Astrocyte of the cerebellum (primary cell): ENCODE data around the gene LY6G5C.

ENCODE experiments used
- DNase-seq: peaks from one replicate; pipeline ENCODE4 v3.0.0-alpha.2; 2011; ENCODE audit warnings: low read depth
- H3K4me3 ChIP-seq: 2 replicates; pipeline ENCODE4 v1.5.1; 2011; ENCODE audit warnings: mild to moderate bottlenecking, low read depth, low read length, moderate library complexity
- CTCF ChIP-seq: IDR thresholded peaks from 2 replicates; pipeline ENCODE4 v1.5.1; 2012; ENCODE audit warnings: low read length, low read depth, moderate library complexity, mild to moderate bottlenecking; ENCODE audit errors: missing control alignments
- in situ Hi-C: cut with HindIII; loops from 2 replicates; pipeline ENCODE4 v1.10.0; 2017; ENCODE audit warnings: low sequenced_read_pairs

Gene LY6G5C

GRCh38 chr6:31721351-31722020, 40.6 kb upstream of the LY6G5C start, which contains the start of gene LY6G6C:
Gene LY6G6C (minus strand): TSS chr6:31721746. CDS start chr6:31721679, 67 bp downstream.
- no peak within 1 kb of the TSS for H3K4me3 ChIP-seq
- TF ChIP-seq CTCF, result no peak
- no peak for DNase-seq
- in situ Hi-C loops, result no loop called here

- DNase-seq, result no peak
- TF ChIP-seq CTCF, result no peak
- no peak overlapping the region for H3K4me3 ChIP-seq
- in situ Hi-C loops, result no loop called here
Measured at GRCh38 chr6:31720196-31720770, 39.4 kb upstream of the LY6G5C start.

GRCh38 chr6:31719001-31719400, 38.1 kb upstream of the LY6G5C start:
- TF ChIP-seq CTCF, result no peak
- DNase-seq, result no peak

GRCh38 chr6:31718265-31718664, 37.4 kb upstream of the LY6G5C start:
- DNase-seq, result no peak
- in situ Hi-C loops, result no loop called here
- TF ChIP-seq CTCF, result no peak
- no peak overlapping the region for H3K4me3 ChIP-seq

More at GRCh38 chr6:31719001-31719400, 38.1 kb upstream of the LY6G5C start:
- H3K4me3 ChIP-seq, result no peak overlapping the region
- in situ Hi-C loops, result no loop called here

- TF ChIP-seq CTCF, result no peak
- in situ Hi-C loops, result no loop called here
- H3K4me3 ChIP-seq, result no peak overlapping the region
- no peak for DNase-seq
Measured at GRCh38 chr6:31717499-31718222, 36.8 kb upstream of the LY6G5C start.

- TF ChIP-seq CTCF, result no peak
- DNase-seq, result no peak
- in situ Hi-C loops, result no loop called here
- no peak within 1 kb of the TSS for H3K4me3 ChIP-seq
Measured at GRCh38 chr6:31715022-31715958, 34.4 kb upstream of the LY6G5C start, which contains the start of gene LY6G6D. Gene LY6G6D (plus strand): TSS chr6:31715348. CDS start chr6:31715356, 8 bp downstream.
